Fibroblast of skin of left biceps (primary cell): ENCODE data around the gene GNL2.

Experiments
- DNase-seq, 2 experiments: peaks; one replicate each; pipeline ENCODE4 v3.0.0-alpha.2; 2013; ENCODE audit warnings: low read depth in 2 of 2

The GNL2 gene

DNA sequence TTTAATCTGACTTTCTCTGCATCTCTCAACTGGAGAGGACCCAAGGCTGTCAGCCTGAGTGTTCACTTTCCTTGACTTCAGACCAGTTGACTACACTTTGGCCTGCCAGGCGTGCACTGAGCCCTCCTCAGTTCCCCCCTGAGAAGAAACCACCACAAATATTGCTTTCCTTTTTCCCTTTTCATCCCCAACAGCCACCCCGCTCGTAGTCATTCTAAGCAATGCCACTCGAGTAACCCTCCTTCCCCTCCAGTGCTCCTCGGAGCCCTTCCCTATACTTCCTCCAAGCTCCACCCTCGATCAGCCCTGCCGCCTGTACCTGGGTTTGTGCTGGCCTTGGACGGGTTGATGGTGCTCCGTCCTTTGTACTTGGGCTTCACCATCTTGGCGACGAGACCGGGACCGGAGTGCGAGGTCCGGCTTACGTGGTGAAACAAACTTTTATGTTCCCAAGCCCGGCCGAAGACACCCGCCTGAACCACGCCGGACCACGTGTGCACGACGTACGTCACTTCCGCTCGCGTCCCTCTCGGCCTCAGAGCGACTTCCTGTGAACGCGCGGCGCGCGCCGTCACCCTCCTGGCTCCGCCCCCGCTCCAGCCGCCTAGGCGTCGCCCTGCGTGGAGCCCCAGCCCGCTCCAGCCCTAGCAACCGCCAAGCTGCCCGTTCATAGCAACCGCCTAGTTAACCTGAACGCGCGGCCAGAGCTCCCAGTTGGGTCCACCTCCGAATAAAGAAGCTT lies at the start of gene GNL2:
TSS of gene GNL2 (minus strand) at position 498 of the 742 bp plus-strand sequence. CDS start at position 383, 115 bp downstream.
- DNase-seq, result peak; percentile 80

DNA sequence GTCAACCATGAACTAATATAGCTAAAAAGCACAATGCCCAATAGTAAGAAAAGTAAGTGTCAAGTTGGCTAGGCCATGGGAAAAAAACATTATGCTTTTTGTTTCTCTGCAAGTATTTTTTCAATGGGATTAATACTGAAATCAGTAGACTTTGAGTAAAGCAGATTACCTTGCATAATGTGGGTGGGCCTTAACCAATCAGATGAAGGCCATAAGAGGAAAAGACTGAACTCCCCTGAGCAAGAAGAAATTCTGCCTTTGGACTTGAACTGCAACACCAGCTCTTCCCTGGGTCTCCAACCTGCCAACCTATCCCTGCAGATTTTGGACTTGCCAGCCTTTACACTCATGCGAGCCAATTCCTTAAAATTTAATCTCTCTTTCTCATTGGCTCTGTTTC lies 45.3 kb upstream of the GNL2 start:
- DNase-seq, result no peak

DNA sequence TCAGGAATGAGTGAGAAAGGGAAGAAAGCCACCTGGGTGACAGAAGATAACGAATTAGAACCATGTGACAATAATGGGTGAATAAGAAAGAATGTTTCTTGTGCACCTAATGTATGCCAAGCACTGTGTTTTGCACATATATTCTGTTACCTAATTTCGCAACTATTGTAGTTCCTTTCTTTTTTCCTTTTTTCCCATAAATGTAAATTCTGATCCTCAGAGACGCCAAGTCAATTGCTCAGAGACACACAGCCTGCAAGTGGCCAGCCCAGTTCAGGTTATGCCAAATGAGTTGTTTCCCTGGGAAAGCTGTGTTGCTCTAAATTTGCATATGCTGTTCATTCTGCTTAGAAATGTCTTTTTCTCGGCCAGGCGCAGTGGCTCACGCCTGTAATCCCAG lies 40.7 kb upstream of the GNL2 start:
- DNase-seq, result no peak

DNA sequence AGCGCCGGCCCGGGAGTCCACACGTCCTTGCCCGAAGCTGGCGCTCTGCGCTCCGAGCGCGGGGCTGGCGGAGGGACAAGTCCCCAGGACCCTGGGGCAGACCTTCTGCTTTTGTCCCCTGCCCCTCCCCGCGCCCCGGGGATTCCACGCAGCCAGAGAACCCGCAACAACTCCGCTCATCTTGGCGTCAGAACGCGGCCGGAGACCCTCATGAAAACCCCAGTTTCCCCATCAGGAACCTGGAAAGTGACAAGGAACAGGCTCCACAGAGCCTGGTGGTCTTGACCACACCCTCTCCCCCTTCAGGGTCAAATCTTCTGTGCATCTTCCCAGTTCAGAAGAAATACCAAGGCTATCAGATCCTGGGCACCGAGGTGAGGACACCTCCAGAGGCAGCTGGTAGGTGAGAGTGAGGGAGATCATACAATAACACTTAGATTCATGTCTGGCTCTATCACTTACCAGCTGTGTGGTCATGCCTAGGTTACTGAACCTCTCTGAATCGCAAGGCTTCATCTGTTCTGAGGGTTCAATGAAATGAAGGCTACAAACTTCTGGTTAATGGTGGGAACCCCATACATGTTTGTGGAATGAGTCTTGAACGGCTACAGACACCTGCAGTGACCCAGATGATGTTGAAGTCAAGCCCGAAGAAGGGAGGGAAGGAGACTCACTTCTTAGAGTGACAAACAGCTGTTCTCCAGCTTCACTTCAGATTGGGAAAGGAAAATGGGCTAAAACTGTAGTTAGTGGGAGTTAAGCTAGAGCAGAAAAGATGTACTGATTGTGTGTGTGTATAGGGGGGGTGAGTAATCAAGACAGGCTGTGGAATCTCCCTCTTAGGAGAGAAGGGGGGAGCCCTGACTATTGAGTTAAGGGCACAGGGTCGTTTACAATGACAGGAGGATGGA lies 39.5 kb upstream of the GNL2 start:
- DNase-seq, result no peak

DNA sequence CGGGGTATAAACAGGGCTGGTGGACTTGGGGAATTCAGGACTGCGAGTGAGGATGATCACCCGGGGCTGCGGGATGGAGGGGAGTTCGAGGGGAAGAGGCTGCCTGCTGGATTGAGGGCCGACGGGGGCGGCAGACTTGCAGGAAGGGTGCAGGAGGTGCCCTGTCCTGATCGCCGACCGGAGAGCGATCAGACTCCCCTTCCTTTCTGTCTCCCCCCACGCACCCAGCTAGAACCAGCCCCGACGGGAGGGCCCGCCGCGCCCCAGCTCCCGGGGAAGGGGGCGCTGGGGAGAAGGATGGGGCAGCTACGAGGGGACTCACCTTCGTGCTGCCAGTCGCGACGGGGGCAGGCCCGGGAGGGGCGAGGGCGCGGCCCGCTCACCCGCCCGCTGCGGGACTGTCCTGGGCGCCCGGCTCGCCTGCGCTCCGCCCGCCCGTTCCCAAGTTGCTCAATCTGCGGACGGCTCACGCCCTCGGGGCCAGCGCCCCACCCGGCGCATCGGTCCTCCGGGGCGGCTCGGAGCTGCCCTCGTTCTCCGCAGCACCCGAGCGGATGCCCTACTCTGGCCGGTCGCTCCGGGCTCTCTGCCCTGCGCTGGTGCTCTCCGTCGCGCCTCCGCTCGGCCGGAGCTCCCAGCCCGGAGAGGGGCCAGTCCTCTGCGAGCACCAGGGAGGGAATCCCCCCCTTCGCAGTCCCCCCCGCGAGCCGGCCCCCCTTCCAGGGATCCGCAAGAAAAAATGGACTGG lies 38.7 kb upstream of the GNL2 start, which contains the start of gene RSPO1:
TSS of gene RSPO1 (minus strand) at position 649 of the 748 bp plus-strand sequence. CDS start 5,231 bp downstream, outside the sequence.
- DNase-seq, result no peak

DNA sequence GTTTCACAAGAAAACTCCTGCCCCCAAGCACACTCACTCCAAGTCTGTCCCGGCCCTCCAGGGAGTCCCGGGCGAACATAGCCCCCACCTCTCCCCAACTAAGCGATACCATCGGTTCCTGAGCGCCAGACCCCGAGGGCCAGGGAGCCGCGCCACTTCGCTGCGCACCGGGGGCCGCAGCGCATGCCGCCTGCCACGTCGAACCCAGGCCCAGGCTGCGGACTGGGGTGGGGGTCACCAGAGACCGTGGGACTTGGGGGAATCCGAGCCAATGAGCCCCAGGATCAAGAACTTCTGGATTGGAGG lies 38.2 kb upstream of the GNL2 start:
- no peak for DNase-seq

DNA sequence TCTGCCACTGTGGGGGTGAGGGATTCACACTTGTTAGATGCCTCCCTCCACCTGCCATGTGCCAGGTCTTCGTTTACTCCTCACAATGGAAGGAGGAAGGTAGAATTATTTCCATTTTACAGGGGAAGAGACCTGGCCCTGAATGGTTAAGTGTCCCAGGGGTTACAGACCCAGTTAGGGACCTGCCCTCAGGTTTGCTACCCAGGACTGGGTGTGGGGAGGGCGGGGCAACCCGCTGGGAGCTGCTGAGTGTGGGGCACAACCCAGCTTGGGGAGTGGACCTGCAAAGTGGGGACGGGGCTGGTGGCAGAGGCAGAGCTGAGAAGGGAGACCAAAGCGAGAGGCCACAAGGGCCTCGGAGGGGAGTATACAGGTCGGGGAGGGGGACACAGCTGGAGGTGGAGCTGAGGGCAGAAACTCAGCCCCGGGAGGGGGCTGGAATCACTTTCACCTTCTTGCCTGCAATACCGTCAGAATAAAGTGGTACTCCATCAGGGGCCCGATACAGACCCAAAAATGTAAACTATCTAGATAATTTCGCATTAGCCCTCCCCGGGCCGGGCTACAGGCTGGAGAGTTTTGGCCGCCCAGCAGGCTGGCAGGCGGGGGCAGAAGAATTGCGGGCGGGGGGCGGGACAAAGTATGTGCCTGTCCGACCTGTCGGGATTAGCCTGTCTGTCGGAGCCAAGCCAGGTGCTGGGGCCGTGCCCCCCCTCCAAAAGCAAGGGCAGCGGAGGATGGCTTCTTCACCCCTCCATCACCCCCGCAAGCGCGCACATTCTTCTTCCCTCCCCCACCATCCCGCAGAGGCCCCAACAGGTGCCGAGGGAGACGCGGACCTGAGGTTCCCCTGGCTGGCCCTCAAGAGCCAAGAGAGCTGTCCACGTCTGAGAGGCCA lies 37.6 kb upstream of the GNL2 start:
- DNase-seq, result no peak

DNA sequence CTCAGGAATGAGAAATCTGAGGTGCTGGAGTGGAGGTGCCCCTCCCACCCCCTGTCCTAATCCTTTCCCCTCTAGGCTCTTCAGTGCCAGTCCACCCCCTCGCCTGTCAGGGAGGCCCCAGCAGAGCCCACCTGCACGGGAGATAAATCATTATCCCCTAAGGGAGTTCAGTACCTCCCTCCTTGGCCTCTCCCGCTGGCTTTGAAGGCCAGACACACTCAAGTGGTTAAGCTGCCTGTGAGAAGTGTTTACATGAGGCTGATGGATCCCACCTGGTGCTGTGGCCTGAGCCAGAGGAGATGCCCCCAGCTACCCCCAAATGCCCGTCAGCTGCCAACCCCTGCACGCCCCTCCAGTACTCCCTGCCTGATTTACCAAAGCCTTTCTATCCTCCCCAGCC lies 35.3 kb upstream of the GNL2 start:
- DNase-seq, result no peak

DNA sequence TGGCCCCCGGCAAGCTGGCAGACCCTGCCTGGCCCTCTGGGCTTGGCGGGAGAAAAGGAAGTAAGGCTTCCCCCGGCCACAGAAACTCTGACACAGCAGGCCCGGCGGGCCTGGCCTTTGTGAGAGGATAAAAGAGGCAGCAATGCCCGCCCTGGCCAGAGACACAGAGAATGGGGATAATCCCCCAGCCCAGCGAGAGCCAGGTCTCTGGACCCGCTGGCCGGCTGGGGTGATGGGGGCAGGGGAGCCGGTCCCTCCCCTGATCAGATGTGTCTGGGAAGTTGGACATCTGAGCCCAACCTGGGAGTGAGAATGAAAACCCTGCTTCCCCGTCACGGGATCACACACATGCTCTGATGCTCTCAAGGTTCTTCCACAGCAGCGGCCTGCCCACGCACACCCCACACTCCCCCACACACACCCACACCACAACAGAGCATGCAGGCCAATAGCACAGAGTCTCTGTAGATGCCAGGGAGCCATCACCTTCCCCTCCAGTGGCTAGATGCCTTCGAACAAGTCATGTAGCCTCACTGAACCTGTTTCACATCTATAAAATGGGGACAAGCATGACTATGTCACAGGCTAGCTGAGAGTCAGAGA lies 34.8 kb upstream of the GNL2 start:
- DNase-seq, result no peak

DNA sequence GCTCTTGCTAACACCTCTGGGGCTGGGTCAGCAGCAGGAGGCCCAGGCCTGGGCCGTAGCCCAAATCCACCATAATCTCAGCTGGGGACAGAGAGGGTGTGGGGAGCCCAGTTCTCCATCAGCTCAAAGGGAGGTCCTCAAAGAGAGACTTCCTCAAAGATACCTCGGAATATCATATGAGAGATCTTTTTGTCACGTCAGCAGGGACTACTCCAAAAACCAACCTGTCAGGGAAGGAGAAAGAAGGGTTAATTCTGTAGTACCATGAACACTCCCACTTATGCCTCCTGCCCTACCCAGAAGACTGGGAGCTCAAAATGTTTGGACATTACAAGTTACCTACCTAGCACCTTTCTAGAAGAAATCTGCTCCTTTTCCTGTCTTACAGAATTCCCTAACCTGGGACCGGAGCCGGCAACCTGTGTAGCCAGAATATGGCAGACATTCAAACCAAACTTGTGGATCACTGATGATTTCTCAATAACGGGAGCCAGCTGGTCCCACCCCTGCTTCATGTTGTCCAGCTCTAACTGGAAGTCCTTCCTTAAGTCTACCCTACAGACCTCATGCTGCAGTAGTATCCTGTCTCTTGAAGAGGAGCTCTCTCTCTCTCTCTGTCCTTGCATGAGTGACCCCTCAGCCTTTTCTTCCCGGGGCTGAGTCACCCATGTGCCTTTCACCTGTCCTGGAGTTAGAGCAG lies 34.1 kb upstream of the GNL2 start:
- no peak for DNase-seq

DNA sequence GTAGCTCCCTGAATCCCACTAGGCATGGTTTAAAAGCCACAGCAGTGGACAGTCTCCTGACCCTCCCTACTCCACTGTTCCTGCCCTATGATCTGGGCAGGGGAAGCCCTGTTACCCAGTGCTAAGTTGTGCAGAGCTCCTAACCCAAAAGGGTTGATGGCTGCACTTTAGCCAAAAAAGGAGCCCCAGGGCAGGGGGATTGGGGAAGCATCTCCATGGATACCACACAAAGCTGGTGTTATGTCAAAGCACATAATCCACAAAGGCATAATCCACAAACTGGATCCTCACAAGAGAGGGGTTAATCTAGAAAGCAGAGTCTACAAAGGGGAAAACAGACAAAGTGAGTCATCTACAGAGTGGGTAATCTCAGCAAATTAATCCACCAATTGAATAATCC lies 33.3 kb upstream of the GNL2 start:
- no peak for DNase-seq

DNA sequence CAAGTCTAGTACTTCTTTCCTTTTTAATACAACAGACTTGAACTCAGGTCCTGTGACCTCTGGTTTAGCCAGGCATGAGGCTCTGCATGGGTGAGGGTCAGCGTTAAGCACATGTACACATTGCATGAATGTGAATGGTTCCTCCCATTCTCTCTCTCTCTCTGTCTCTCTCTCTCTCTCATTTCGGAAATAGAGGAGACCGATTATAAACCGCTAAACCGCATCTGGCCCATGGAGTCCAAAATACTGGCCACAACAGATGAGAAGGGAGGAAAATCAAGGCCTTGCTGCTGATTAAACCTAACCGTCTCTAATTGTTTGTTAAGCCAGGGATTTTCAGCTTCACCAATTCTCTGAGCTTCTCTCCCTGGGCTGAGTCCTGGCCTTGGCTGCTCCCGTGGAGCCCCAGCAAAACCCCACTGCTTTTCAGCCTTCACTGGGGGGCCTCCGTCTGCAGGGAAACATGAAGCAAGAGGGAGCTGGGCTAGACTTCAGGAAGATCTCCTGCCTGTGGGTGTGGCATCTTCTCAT lies 32.4 kb upstream of the GNL2 start:
- DNase-seq, result no peak

DNA sequence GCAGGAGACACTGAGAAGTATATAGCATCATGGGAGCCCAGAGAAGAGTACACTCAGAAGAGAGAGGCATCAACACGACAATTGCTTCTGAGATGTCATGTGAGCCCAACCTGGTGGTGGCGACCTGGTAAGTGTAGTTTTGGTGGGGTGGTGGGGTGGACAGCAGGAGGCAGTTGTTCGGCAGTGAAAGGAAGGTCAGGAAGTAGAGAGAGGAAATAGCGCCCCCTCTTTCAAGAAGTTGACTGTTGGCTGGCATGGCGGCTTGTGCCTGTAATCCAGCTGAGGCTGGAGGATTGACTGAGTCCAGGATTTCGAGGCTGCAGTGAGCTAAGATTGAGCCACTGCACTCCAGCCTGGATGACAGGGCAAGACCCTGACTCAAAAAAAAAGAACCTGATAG lies 26.4 kb upstream of the GNL2 start:
- no peak for DNase-seq

DNA sequence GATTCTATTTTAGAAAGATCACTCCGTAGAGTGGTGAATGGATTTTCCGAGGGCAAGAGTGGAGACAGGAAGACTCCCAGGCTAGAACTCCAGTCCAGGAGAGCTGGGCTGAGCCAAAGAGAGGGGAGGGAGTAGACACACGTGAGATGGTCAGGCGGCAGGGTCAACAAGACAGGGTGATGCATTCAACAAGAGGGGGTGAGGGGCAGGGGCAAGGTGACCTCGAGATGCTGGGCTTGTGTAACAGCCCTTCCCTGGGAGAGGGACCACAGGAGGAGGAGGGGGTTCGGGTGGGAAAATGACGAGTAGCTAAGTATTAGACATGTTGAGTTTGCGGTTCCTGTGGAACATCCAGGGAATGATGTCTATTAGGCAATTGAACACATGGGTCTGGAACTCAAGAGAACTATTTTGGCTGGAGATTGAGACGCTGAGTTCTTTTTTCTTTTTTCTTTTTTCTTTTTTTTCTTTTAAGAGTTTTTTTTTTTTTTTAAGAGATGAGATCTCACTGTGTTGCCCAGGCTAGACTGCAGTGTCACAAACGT lies 25.7 kb upstream of the GNL2 start:
- DNase-seq, result no peak

DNA sequence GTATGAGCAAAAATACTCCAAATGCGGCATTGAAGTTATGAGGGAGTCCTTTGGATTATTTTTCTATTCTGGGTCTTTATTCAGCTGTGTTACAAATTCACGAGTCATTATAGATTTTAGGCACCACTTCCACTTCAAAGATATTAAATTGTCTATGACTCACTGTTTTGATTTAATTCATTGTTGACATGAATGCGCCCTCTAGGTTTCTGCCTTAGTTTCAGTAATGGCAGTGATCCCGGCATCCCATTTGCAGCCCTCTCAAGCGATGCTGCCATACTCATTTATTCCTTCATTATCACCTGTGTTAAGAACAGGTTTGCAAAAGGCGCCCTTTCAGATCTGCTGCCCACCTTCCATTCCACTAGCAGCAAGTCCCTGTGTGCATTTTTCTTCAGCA lies 25.0 kb upstream of the GNL2 start:
- no peak for DNase-seq

DNA sequence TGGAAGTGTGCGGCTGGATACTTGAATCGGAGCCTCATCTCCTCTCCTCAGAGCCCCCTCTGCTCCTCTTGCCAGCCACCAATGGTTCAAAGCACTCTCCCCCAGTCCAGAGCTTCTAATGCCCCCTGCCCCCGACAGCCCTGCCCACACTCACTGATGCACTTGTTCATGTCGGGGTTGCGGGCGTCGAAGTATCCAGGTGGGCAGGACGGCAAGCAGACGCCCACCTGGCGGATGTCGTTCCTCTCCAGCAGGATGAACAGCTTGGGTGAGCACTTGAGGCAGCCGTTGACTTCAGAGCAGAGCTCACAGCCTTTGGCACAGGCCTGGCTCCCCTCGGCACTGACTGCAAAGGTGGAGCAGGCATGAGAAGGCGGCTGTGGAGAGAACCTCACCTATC lies 20.6 kb upstream of the GNL2 start:
- DNase-seq, result no peak

DNA sequence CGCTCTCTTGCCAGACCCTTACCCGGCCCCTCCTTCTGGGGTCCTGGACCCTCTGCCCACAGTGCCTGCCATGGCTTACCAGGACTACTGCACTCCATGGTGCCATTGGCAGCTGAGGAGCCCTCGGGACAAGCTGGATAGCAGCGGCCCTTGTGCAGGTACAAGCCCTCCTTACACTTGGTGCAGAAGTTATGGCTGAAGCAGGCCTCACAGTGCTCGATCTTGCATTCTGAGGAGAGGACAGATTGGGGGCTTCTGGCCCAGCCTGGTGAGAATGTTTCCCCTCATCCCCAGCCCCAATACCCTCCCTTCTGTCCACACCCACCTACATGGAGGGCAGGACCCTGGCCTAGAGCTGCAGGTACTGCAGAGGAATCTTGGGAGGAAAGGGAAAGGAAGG lies 18.4 kb upstream of the GNL2 start:
- DNase-seq, result no peak

DNA sequence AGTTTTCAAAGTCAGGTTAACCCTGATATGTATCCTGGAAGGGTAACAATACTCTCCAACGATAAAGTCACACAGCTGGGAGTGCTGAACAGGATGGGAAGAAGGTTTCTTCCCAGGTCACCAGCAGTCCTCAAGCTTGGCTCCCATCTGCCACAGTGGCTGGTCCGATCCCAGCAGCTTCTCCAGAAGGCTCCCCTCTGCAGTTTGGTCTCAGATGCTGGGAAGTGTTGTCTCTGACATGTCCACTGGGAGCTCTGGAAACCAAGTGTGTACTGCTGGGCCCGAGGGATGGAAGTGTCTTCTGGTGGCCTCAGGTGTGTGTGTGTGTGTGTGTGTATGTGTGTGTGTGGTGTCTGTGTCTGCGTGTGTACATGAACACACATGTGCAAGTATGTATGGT lies 16.4 kb upstream of the GNL2 start:
- DNase-seq, result no peak

DNA sequence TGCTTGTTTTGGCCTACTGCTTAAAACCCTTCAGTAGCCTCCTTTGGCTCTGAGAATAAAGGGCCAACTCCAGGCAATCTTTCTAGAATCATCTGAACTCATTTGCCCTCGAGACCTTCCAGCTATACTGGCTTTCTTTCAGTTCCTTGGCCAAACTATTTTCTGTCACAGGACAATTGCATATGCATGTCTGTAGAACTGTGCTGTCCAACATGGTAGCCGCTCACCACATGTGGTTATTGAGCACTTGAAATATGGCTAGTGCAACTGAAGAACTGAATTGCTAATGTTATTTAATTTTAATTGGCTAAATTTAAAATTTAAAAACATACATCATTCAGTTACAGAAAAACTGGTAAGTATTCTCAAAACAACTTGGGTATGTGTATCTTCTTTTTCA lies 14.3 kb upstream of the GNL2 start:
- no peak for DNase-seq

DNA sequence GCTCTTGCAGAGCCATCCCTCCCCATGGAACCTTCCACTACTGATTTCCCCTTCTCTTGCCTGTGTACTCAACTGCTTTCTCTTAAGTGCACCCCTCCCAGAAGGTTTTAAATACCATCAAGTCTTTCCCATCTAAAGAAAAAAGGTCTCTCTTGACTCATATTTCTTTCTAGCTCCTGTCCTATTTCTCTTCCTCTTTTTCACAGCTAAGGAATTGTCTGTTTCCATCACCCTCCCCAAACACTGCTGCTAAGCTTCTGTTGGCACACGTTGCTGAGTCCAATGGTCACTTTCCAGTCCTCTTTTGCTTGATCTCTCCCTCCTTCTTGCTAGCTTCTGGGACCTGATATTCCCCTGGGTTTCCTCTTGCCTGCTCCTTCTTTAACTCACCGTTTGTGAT lies 13.3 kb upstream of the GNL2 start:
- DNase-seq, result no peak
